H1 (cell line): ENCODE data around the gene DDC. TPM values are rescaled to one million over a fixed set of nuclear protein-coding genes. Genes with fewer than 3 reads are reported as not detected.

Source experiments
- CTCF ChIA-PET: fragments of 300-600 bp; sonication (Branson Sonifier 250); formaldehyde crosslinking; loops from one replicate; lab custom pipeline; 2021; ENCODE audit not compliant: partially characterized antibody; lab: Charles Lee
- POLR2A ChIA-PET: fragments of 300-600 bp; sonication (Branson Sonifier 250); formaldehyde crosslinking; loops from one replicate; lab custom pipeline; 2021; ENCODE audit warnings: inconsistent platforms; ENCODE audit not compliant: partially characterized antibody; lab: Charles Lee
- DNase-seq, 2 experiments: peaks; one replicate each; pipeline versions ENCODE4 v3.0.0 to v3.0.0-alpha.2; 2010 to 2022; ENCODE audit warnings: low spot score in 2 of 2, low read depth in 1 of 2, mixed read lengths in 1 of 2
- FAIRE-seq: peaks from 2 replicates; lab custom pipeline; 2011; peaks lifted over from hg19 to GRCh38; lab: Jason Lieb, UNC
- H2AFZ ChIP-seq: 2 replicates; pipeline ENCODE4 v1.8.1; 2012; ENCODE audit warnings: low read length, inconsistent platforms
- H2AK5ac ChIP-seq: 2 replicates; pipeline ENCODE4 v1.6.1; 2013; ENCODE audit warnings: low read depth, low read length
- H2BK120ac ChIP-seq: replicated peaks from 2 replicates; pipeline ENCODE3; 2013; ENCODE audit warnings: low read depth, low read length, inconsistent platforms
- H2BK12ac ChIP-seq: 2 replicates; pipeline ENCODE4 v1.6.1; 2013; ENCODE audit warnings: low read depth, low read length
- H2BK15ac ChIP-seq: 2 replicates; pipeline ENCODE4 v1.6.1; 2013; ENCODE audit warnings: low read length
- H2BK20ac ChIP-seq: 2 replicates; pipeline ENCODE4 v1.6.1; 2013; ENCODE audit warnings: low read length
- H2BK5ac ChIP-seq: 2 replicates; pipeline ENCODE4 v1.6.1; 2013; ENCODE audit warnings: low read depth, low read length
- H3K14ac ChIP-seq: 2 replicates; pipeline ENCODE4 v1.6.1; 2013; ENCODE audit warnings: inconsistent platforms; ENCODE audit not compliant: insufficient read length
- H3K18ac ChIP-seq: 2 replicates; pipeline ENCODE4 v1.6.1; 2013; ENCODE audit warnings: low read length; ENCODE audit errors: extremely low read depth
- H3K23ac ChIP-seq: 2 replicates; pipeline ENCODE4 v1.6.1; 2013; ENCODE audit warnings: inconsistent platforms; ENCODE audit not compliant: insufficient read length
- H3K23me2 ChIP-seq: 2 replicates; pipeline ENCODE4 v1.6.1; 2013; ENCODE audit warnings: low read depth, low read length
- H3K27ac ChIP-seq: 2 replicates; pipeline ENCODE4 v1.6.1; 2011; ENCODE audit warnings: low read depth, low read length, inconsistent platforms
- H3K27me3 ChIP-seq, 4 experiments: replicated peaks in 1 of 4; 1 replicate in 1 of 4; 2 replicates in 3 of 4; pipeline versions ENCODE4 v1.6.1 to v1.8.1; 2011 to 2013; ENCODE audit warnings: low read length in 3 of 4, mild to moderate bottlenecking in 3 of 4, inconsistent platforms in 2 of 4, mixed read lengths in 2 of 4, moderate library complexity in 1 of 4; ENCODE audit not compliant: control insufficient read depth in 3 of 4, insufficient read depth in 3 of 4; ENCODE audit errors: extremely low read depth in 1 of 4
- H3K36me3 ChIP-seq, 4 experiments: 2 replicates each; pipeline versions ENCODE4 v1.6.1 to v1.8.1; 2011 to 2013; ENCODE audit warnings: mild to moderate bottlenecking in 4 of 4, low read length in 3 of 4, moderate library complexity in 2 of 4, control low read depth in 1 of 4, inconsistent platforms in 1 of 4; ENCODE audit not compliant: insufficient read depth in 4 of 4, control insufficient read depth in 2 of 4
- H3K4ac ChIP-seq: replicated peaks from 2 replicates; pipeline ENCODE3; 2013; ENCODE audit warnings: low read length, low read depth, mixed read lengths, inconsistent platforms; ENCODE audit not compliant: insufficient read length
- H3K4me1 ChIP-seq, 4 experiments: replicated peaks in 1 of 4; 1 replicate in 1 of 4; 2 replicates in 3 of 4; pipeline versions ENCODE4 v1.6.1 to v1.8.1; 2011 to 2013; ENCODE audit warnings: low read length in 3 of 4, inconsistent platforms in 2 of 4, mixed read lengths in 1 of 4; ENCODE audit not compliant: insufficient read depth in 4 of 4, control insufficient read depth in 3 of 4
- H3K4me2 ChIP-seq, 2 experiments: 2 replicates each; pipeline versions ENCODE4 v1.6.1 to v1.8.1; 2011 to 2013; ENCODE audit warnings: low read depth in 2 of 2, low read length in 2 of 2, control low read depth in 1 of 2, inconsistent platforms in 1 of 2, mild to moderate bottlenecking in 1 of 2; ENCODE audit not compliant: insufficient read depth in 1 of 2
- H3K4me3 ChIP-seq, 4 experiments: fragments of 200-600, 300-600 bp in 1 of 4; sonication (generic), shearing (Covaris generic), sonication (Bioruptor Twin) in 1 of 4; 2 replicates each; pipeline versions ENCODE4 v1.5.1 to v1.8.1; 2011 to 2016; ENCODE audit warnings: low read length in 4 of 4, low read depth in 3 of 4, control low read depth in 2 of 4, inconsistent platforms in 2 of 4, mild to moderate bottlenecking in 2 of 4, mixed read lengths in 1 of 4, moderate library complexity in 1 of 4; ENCODE audit not compliant: insufficient read depth in 2 of 4; ENCODE audit errors: extremely low read depth in 1 of 4
- H3K56ac ChIP-seq: replicated peaks from 2 replicates; pipeline ENCODE3; 2013; ENCODE audit warnings: low read depth, mild to moderate bottlenecking, mixed read lengths, low read length, inconsistent platforms; ENCODE audit not compliant: insufficient read length
- H3K79me1 ChIP-seq: 2 replicates; pipeline ENCODE4 v1.6.1; 2013; ENCODE audit warnings: low read depth, low read length, control low read depth
- H3K79me2 ChIP-seq, 2 experiments: 2 replicates each; pipeline versions ENCODE4 v1.6.1 to v1.8.1; 2012 to 2013; ENCODE audit warnings: low read length in 2 of 2, mild to moderate bottlenecking in 2 of 2, inconsistent platforms in 1 of 2; ENCODE audit not compliant: insufficient read depth in 2 of 2, control insufficient read depth in 1 of 2
- H3K9ac ChIP-seq, 4 experiments: replicated peaks in 1 of 4; 1 replicate in 1 of 4; 2 replicates in 3 of 4; pipeline versions ENCODE4 v1.6.1 to v1.8.1; 2011 to 2013; ENCODE audit warnings: low read depth in 3 of 4, low read length in 3 of 4, control low read depth in 2 of 4, mild to moderate bottlenecking in 2 of 4, moderate library complexity in 2 of 4, inconsistent platforms in 1 of 4; ENCODE audit errors: extremely low read depth in 1 of 4
- H3K9me3 ChIP-seq, 2 experiments: 2 replicates each; pipeline versions ENCODE4 v1.6.1 to v1.8.1; 2012 to 2013; ENCODE audit warnings: mild to moderate bottlenecking in 2 of 2, moderate library complexity in 2 of 2, control low read depth in 1 of 2, inconsistent platforms in 1 of 2, low read depth in 1 of 2, low read length in 1 of 2, mixed read lengths in 1 of 2; ENCODE audit not compliant: insufficient read depth in 2 of 2
- H4K20me1 ChIP-seq, 2 experiments: replicated peaks in 1 of 2; 2 replicates each; pipeline versions ENCODE3 to v1.8.1; 2011 to 2013; ENCODE audit warnings: inconsistent platforms in 2 of 2, low read length in 2 of 2, mild to moderate bottlenecking in 1 of 2; ENCODE audit not compliant: insufficient read depth in 2 of 2, control insufficient read depth in 1 of 2
- H4K5ac ChIP-seq: 2 replicates; pipeline ENCODE4 v1.6.1; 2013; ENCODE audit warnings: low read length, low read depth, mixed read lengths, inconsistent platforms; ENCODE audit not compliant: insufficient read length
- H4K8ac ChIP-seq: 2 replicates; pipeline ENCODE4 v1.8.0; 2013; ENCODE audit warnings: mild to moderate bottlenecking, moderate library complexity, low read length, inconsistent platforms; ENCODE audit not compliant: insufficient read depth; ENCODE audit errors: extremely low read depth
- H4K91ac ChIP-seq: replicated peaks from 2 replicates; pipeline ENCODE3; 2013; ENCODE audit warnings: low read length, mixed read lengths, inconsistent platforms; ENCODE audit not compliant: insufficient read length
- ATF2 ChIP-seq: IDR thresholded peaks from 2 replicates; pipeline ENCODE4 v1.6.1; 2012; ENCODE audit warnings: low read length, inconsistent platforms
- CTCF ChIP-seq, 3 experiments: IDR thresholded peaks; 1 replicate in 2 of 3; 2 replicates in 1 of 3; pipeline versions ENCODE4 v1.5.1 to v1.6.1; 2011; ENCODE audit warnings: low read length in 3 of 3, mild to moderate bottlenecking in 3 of 3, inconsistent platforms in 2 of 3, low read depth in 1 of 3, moderate library complexity in 1 of 3; ENCODE audit not compliant: insufficient read depth in 1 of 3; ENCODE audit errors: control extremely low read depth in 1 of 3
- HDAC2 ChIP-seq, 2 experiments: fragments of 300-600 bp in 1 of 2; sonication (generic) in 1 of 2; IDR thresholded peaks; 2 replicates each; pipeline ENCODE4 v1.6.1; 2011 to 2012; ENCODE audit warnings: low read depth in 2 of 2, low read length in 2 of 2, mild to moderate bottlenecking in 2 of 2, moderate library complexity in 2 of 2, borderline replicate concordance in 1 of 2, inconsistent platforms in 1 of 2
- HDAC6 ChIP-seq: IDR thresholded peaks from one replicate; pipeline ENCODE4 v1.7.1; 2012; ENCODE audit warnings: low read depth, mild to moderate bottlenecking, inconsistent platforms, low read length, moderate library complexity
- JUND ChIP-seq: IDR thresholded peaks from 2 replicates; pipeline ENCODE4 v1.6.1; 2011; ENCODE audit warnings: mild to moderate bottlenecking, improper control_type of control experiment, low read length
- KDM5A ChIP-seq: fragments of 200-600 bp; IDR thresholded peaks from 2 replicates; pipeline ENCODE4 v1.7.1; 2012; ENCODE audit warnings: mild to moderate bottlenecking, low read length, inconsistent platforms, mixed read lengths
- RFX5 ChIP-seq: IDR thresholded peaks from 2 replicates; pipeline ENCODE4 v1.6.1; 2011; ENCODE audit warnings: low read depth, low read length, improper control_type of control experiment, borderline replicate concordance
- SIN3A ChIP-seq, 2 experiments: IDR thresholded peaks in 1 of 2; conservative IDR thresholded peaks in 1 of 2; 2 replicates each; pipeline ENCODE4 v1.6.1; 2011 to 2012; ENCODE audit warnings: low read length in 2 of 2, improper control_type of control experiment in 1 of 2, low read depth in 1 of 2, mild to moderate bottlenecking in 1 of 2
- TBP ChIP-seq: IDR thresholded peaks from 2 replicates; pipeline ENCODE4 v1.6.1; 2011; ENCODE audit warnings: low read depth, low read length, improper control_type of control experiment
- TCF12 ChIP-seq: IDR thresholded peaks from 2 replicates; pipeline ENCODE4 v1.6.1; 2011; ENCODE audit warnings: low read depth, mild to moderate bottlenecking, low read length
- WGBS, 2 experiments: shearing (Covaris generic) in 1 of 2; methylation state at CpG; one replicate each; pipeline versions ENCODE4 v1.1.6 to v1.1.7; 2013 to 2015; ENCODE audit warnings: low lambda C conversion rate in 2 of 2, mixed read lengths in 2 of 2, inconsistent platforms in 1 of 2, low coverage in 1 of 2, missing lambda C conversion rate in 1 of 2; ENCODE audit not compliant: insufficient replicate concordance in 2 of 2, insufficient coverage in 1 of 2, insufficient read length in 1 of 2; ENCODE audit errors: extremely low coverage in 1 of 2, missing lambda C conversion rate in 1 of 2; 5-methylcytosine and 5-hydroxymethylcytosine counted together
- polyA plus RNA-seq, 7 experiments: library from polyadenylated mRNA; depleted of rRNA in 3 of 7; stranded (reverse) in 5 of 7; unstranded in 2 of 7; fragments of >200 nt in 5 of 7; fragments of 200-250 nt in 2 of 7; gene quantifications; 1 replicate in 5 of 7; 2 replicates in 1 of 7; 4 replicates in 1 of 7; pipeline versions ENCODE4 v1.2.1 to v1.2.3, GENCODE V29; 2011 to 2013; ENCODE audit warnings: missing spikeins in 2 of 7, mixed read lengths in 2 of 7
- total RNA-seq: library from RNA; stranded (reverse); fragmentation: NEBNext Ultra II Directional; extraction: Animal tissue kit (Norgen Biotek cat#: 25700); gene quantifications from 2 replicates; pipeline ENCODE4 v1.2.1, GENCODE V29; 2021

The DDC gene
- total and polyA plus RNA-seq, 2 of the 8 experiments (the other 6 are each of a cell fraction or from before 2014, with no cell fraction given): 0.05 TPM; not detected in 1

GRCh38 chr7:50427518-50427917, 137.7 kb downstream of the DDC start:
- no peak overlapping the region for H4K8ac ChIP-seq
- 81% methylated on average over 2 of the region's 2 CpGs; no CpG with 5 or more reads in 1 of the 2 experiments for WGBS, 2 experiments
- no peaks in the 10 kb centered on the region for H4K20me1 ChIP-seq
- no peak overlapping the region for H2AFZ ChIP-seq
- no peaks in the 10 kb centered on the region for H3K4me1 ChIP-seq
- no peak overlapping the region for H4K5ac ChIP-seq
- no peak overlapping the region for H3K23ac ChIP-seq
- H3K14ac ChIP-seq: no peak overlapping the region
- no peak overlapping the region for H3K56ac ChIP-seq
- H3K79me2 ChIP-seq: no peaks in the 10 kb centered on the region
- H3K27ac ChIP-seq: no peak overlapping the region
- POLR2A ChIA-PET: no interaction called here
- no peak overlapping the region for H3K4ac ChIP-seq
- H2BK15ac ChIP-seq: no peak overlapping the region
- H3K23me2 ChIP-seq: no peaks in the 10 kb centered on the region
- CTCF ChIA-PET: interaction anchor here (1.2 to 2.5 kb wide), 6 partner anchors 9 to 222 kb away, joined by 3 to 10 read pairs (median 4); no protein-coding TSS in a partner anchor
- FAIRE-seq: no peak
- H2BK5ac ChIP-seq: no peak overlapping the region
- no peak overlapping the region for H3K4me3 ChIP-seq
- no peaks in the 10 kb centered on the region for H3K27me3 ChIP-seq
- no peak overlapping the region for H3K18ac ChIP-seq
- no peak overlapping the region for H2BK120ac ChIP-seq
- no peaks in the 10 kb centered on the region for H3K36me3 ChIP-seq
- no peak overlapping the region for H3K4me2 ChIP-seq
- H3K9ac ChIP-seq: no peak overlapping the region
- no peaks in the 10 kb centered on the region for H3K79me1 ChIP-seq
- no peak overlapping the region for H4K91ac ChIP-seq
- no peak overlapping the region for H2AK5ac ChIP-seq
- DNase-seq: no peak
- H3K9me3 ChIP-seq: no peaks in the 10 kb centered on the region
- no peak overlapping the region for H2BK12ac ChIP-seq
- H2BK20ac ChIP-seq: no peak overlapping the region
- TF ChIP-seq KDM5A (no peak), HDAC6 (no peak), ATF2 (no peak), CTCF (IDR thresholded peaks at IDR 0.05; ENCODE audit: control extremely low read depth in 1 of 3, insufficient read depth in 1 of 3, low read depth in 1 of 3, low read length in 3 of 3) (no peak), HDAC2 (IDR thresholded peaks at IDR 0.05; ENCODE audit: borderline replicate concordance in 1 of 2, low read depth in 2 of 2, low read length in 2 of 2) (no peak), RFX5 (no peak), TBP (no peak), SIN3A (conservative IDR thresholded peaks at IDR 0.05 in 1 of 2, IDR thresholded peaks at IDR 0.05 in 1 of 2; ENCODE audit: low read depth in 1 of 2, low read length in 2 of 2) (no peak), JUND (no peak), TCF12 (no peak)
